GM12878 (cell line): ENCODE results near the gene PCNX1. TPM values are rescaled to one million over a fixed set of nuclear protein-coding genes. Genes with fewer than 3 reads are reported as not detected.

Experiments
- ATAC-seq: fragments of 200-7000 bp; cut with Tn5 transposase; 3 replicates; pipeline ENCODE4 v1.9.1; 2020; ENCODE audit warnings: mild to moderate bottlenecking, moderate library complexity
- BruUV-seq: library from RNA; stranded (reverse); fragments of 400-500 nt; replicated peaks from 2 replicates; lab custom pipeline; 2021; lab: Mats Ljungman, UMichigan
- CTCF ChIA-PET: fragments of 300-600 bp; sonication (Branson Sonifier 250); formaldehyde crosslinking; extraction: SDS; loops from one replicate; lab custom pipeline; 2021; ENCODE audit warnings: inconsistent platforms; lab: Yijun Ruan, JAX
- POLR2A ChIA-PET: fragments of 350-600 bp; formaldehyde crosslinking; extraction: SDS; loops from one replicate; lab custom pipeline; 2021; ENCODE audit warnings: inconsistent platforms; lab: Charles Lee
- RAD21 ChIA-PET: fragments of 300-600 bp; sonication (Branson Sonifier 250); formaldehyde crosslinking; loops from one replicate; lab custom pipeline; 2023; ENCODE audit warnings: antibody characterized with exemption; ENCODE audit not compliant: unreplicated experiment; lab: Charles Lee
- SMC1A ChIA-PET: fragments of 300-600 bp; sonication (Branson Sonifier 250); formaldehyde crosslinking; loops from one replicate; lab custom pipeline; 2023; ENCODE audit not compliant: unreplicated experiment, uncharacterized antibody; lab: Charles Lee
- DNase-seq: peaks from one replicate; pipeline ENCODE4 v3.0.0-alpha.2; 2011; ENCODE audit warnings: low read depth, low spot score
- FAIRE-seq: peaks from 3 replicates; lab custom pipeline; 2011; peaks lifted over from hg19 to GRCh38; lab: Jason Lieb, UNC
- H2AFZ ChIP-seq: 2 replicates; pipeline ENCODE4 v1.6.0; 2011; ENCODE audit warnings: low read depth, low read length, control low read depth; ENCODE audit not compliant: control insufficient read depth
- H3K27ac ChIP-seq: 2 replicates; pipeline ENCODE4 v1.5.1; 2011; ENCODE audit warnings: control low read depth; ENCODE audit not compliant: control insufficient read depth, insufficient read depth
- H3K27me3 ChIP-seq, 2 experiments: replicated peaks in 1 of 2; 2 replicates each; pipeline versions ENCODE4 v1.6.0 to v1.6.1; 2011; ENCODE audit warnings: low read length in 1 of 2; ENCODE audit not compliant: control insufficient read depth in 2 of 2, insufficient read depth in 2 of 2
- H3K36me3 ChIP-seq, 2 experiments: 2 replicates each; pipeline ENCODE4 v1.5.1; 2011; ENCODE audit warnings: low read length in 1 of 2; ENCODE audit not compliant: control insufficient read depth in 2 of 2, insufficient read depth in 2 of 2
- H3K4me1 ChIP-seq: 2 replicates; pipeline ENCODE4 v1.6.1; 2011; ENCODE audit warnings: mild to moderate bottlenecking, low read length, moderate library complexity, mixed read lengths; ENCODE audit not compliant: control insufficient read depth, insufficient read depth
- H3K4me2 ChIP-seq: 2 replicates; pipeline ENCODE4 v1.6.0; 2011; ENCODE audit warnings: control low read depth; ENCODE audit not compliant: control insufficient read depth, insufficient read depth
- H3K4me3 ChIP-seq: fragments of 200-600 bp; sonication (generic); 2 replicates; pipeline ENCODE4 v1.5.1; 2016
- H3K79me2 ChIP-seq: 2 replicates; pipeline ENCODE4 v1.6.0; 2011; ENCODE audit warnings: low read length; ENCODE audit not compliant: control insufficient read depth, insufficient read depth
- H3K9ac ChIP-seq: 2 replicates; pipeline ENCODE4 v1.8.0; 2011; ENCODE audit warnings: low read length, control low read depth, mixed read lengths; ENCODE audit not compliant: control insufficient read depth, insufficient read depth
- H3K9me3 ChIP-seq: replicated peaks from 3 replicates; pipeline ENCODE4 v1.5.1; 2011; ENCODE audit warnings: mild to moderate bottlenecking, low read length; ENCODE audit not compliant: control insufficient read depth, insufficient read depth
- H4K20me1 ChIP-seq: 2 replicates; pipeline ENCODE4 v1.6.0; 2011; ENCODE audit not compliant: control insufficient read depth, insufficient read depth
- CEBPZ ChIP-seq: fragments of 150-350 bp; IDR thresholded peaks from 2 replicates; pipeline ENCODE4 v1.6.1; 2016; ENCODE audit warnings: low read depth, low read length
- JUND ChIP-seq: IDR thresholded peaks from 2 replicates; pipeline ENCODE4 v1.6.1; 2012; ENCODE audit warnings: low read depth, mild to moderate bottlenecking, low read length, improper control_type of control experiment, moderate library complexity
- KAT2A ChIP-seq: conservative IDR thresholded peaks from 2 replicates; pipeline ENCODE4 v1.6.1; 2011; ENCODE audit warnings: low read depth, low read length; ENCODE audit not compliant: control insufficient read depth
- NBN ChIP-seq: fragments of 450-650 bp; IDR thresholded peaks from 2 replicates; pipeline ENCODE4 v1.6.1; 2016
- RAD51 ChIP-seq: fragments of 450-650 bp; IDR thresholded peaks from 2 replicates; pipeline ENCODE4 v1.6.1; 2016; ENCODE audit warnings: moderate library complexity, mild to moderate bottlenecking, inconsistent platforms
- SREBF1 ChIP-seq: IDR thresholded peaks from 2 replicates; pipeline ENCODE4 v1.6.1; 2012; ENCODE audit warnings: mild to moderate bottlenecking, low read length
- SUZ12 ChIP-seq: fragments of 200-600 bp; sonication (generic); IDR thresholded peaks from one replicate; pipeline ENCODE4 v1.6.1; 2018; ENCODE audit warnings: antibody characterized with exemption, mild to moderate bottlenecking; ENCODE audit not compliant: unreplicated experiment
- ZNF384 ChIP-seq: IDR thresholded peaks from 2 replicates; pipeline ENCODE4 v1.6.1; 2012; ENCODE audit warnings: low read depth, mild to moderate bottlenecking, low read length, improper control_type of control experiment, borderline replicate concordance
- WGBS: methylation state at CpG from one replicate; pipeline ENCODE4 v1.1.6; 2016; ENCODE audit warnings: low lambda C conversion rate; ENCODE audit not compliant: insufficient replicate concordance, insufficient coverage; ENCODE audit errors: missing lambda C conversion rate; 5-methylcytosine and 5-hydroxymethylcytosine counted together
- in situ Hi-C: fragments of 300-500 bp; cut with MboI; formaldehyde crosslinking; loops from 9 replicates; pipeline ENCODE4 v1.14.3; 2018; ENCODE audit warnings: mixed read lengths
- intact Hi-C: fragments of 100-400 bp; cut with micrococcal nuclease; formaldehyde crosslinking; loops from one replicate; pipeline ENCODE4 v1.14.2; 2022; ENCODE audit not compliant: unreplicated experiment
- polyA plus RNA-seq, 11 experiments: library from polyadenylated mRNA; depleted of rRNA in 4 of 11; unstranded in 6 of 11; stranded (reverse) in 5 of 11; fragments of >200 nt; fragmentation: Nextera tagmentation in 4 of 11; fragmentation: Illumina TruSeq in 1 of 11; extraction: Ambion mirVana in 4 of 11; extraction: Trizol in 1 of 11; gene quantifications; 1 replicate in 1 of 11; 2 replicates in 10 of 11; pipeline versions ENCODE4 v1.2.1 to v1.2.3, GENCODE V29; 2011 to 2016; ENCODE audit warnings: inconsistent platforms in 2 of 11, missing spikeins in 2 of 11, low read depth in 1 of 11
- total RNA-seq, 4 experiments: library from RNA; depleted of rRNA in 3 of 4; stranded (reverse); fragments of >200 nt in 3 of 4; fragmentation: Illumina TruSeq in 1 of 4; extraction: Trizol in 1 of 4; gene quantifications; 2 replicates each; pipeline versions ENCODE4 v1.2.1 to v1.2.3, GENCODE V29; 2013 to 2021

Gene PCNX1
- total and polyA plus RNA-seq, 10 of the 15 experiments (the other 5 are each of a cell fraction or from before 2014, with no cell fraction given): 4.6 to 53.9 (median 20.5) TPM

- DNase-seq (no peak), ATAC-seq (no peak), FAIRE-seq (no peak)
- Histone ChIP-seq H3K9ac (no peak overlapping the region), H3K4me1 (no peaks in the 10 kb centered on the region), H3K79me2 (no peaks in the 10 kb centered on the region), H3K27me3 (no peaks in the 10 kb centered on the region), H4K20me1 (no peaks in the 10 kb centered on the region), H3K27ac (no peak overlapping the region), H3K4me2 (no peak overlapping the region), H3K36me3 (no peaks in the 10 kb centered on the region), H2AFZ (no peak overlapping the region), H3K9me3 (no peaks in the 10 kb centered on the region), H3K4me3 (no peak overlapping the region)
- TF ChIP-seq NBN (no peak), KAT2A (no peak), JUND (no peak), ZNF384 (no peak), SREBF1 (no peak), SUZ12 (no peak), RAD51 (no peak), CEBPZ (no peak)
- BruUV-seq: no TSS peak
- CTCF ChIA-PET: interaction anchor here (0.6 kb wide), 1 partner anchor 178 kb away, joined by 3 read pairs; no protein-coding TSS in a partner anchor
- intact Hi-C loops (no loop called here), in situ Hi-C loops (no loop called here)
- POLR2A ChIA-PET: no interaction called here
- WGBS: 98% methylated on average over 2 of the region's 2 CpGs
- RAD21 ChIA-PET: no interaction called here
- SMC1A ChIA-PET: no interaction called here
Observed at GRCh38 chr14:71004481-71004880, 97.2 kb downstream of the PCNX1 start.
